SU-DHL-6 (cell line): ENCODE results near the gene DFFB.

ENCODE experiments used
- EZH2phosphoT487 ChIP-seq: fragments of 200-600 bp; sonication (generic), shearing (Covaris generic); conservative IDR thresholded peaks from 2 replicates; pipeline ENCODE4 v1.6.1; 2018; ENCODE audit warnings: mild to moderate bottlenecking, antibody characterized with exemption, low read length, moderate library complexity, mixed read lengths
- TF ChIP-seq, protein P1 (sequence below): fragments of 200-600 bp; sonication (generic); IDR thresholded peaks from one replicate; pipeline ENCODE4 v1.5.1; 2017; ENCODE audit warnings: antibody characterized with exemption, mild to moderate bottlenecking, low read length, moderate library complexity; ENCODE audit not compliant: insufficient read depth, poor library complexity, severe bottlenecking

DNA sequence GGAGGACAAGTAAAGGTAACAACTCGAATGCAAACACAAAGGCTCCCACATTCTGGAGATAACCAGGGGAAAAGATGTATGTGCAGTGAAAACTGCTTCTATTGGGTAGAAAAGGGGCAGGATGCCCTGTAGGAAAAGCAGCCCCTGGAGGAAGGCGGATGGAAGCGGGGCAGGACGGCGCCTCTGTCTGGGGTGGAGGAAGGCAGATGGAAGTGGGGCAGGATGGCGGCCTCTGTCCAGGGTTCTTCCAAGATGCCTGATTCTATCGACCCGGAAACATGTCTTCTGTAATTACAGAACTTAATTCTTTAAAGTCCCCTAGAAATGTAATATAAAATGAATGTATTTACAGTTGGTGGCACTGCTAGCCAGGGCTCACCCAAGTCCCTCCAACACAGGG, 37.0 kb upstream of the DFFB start:
- TF ChIP-seq, protein P1, sequence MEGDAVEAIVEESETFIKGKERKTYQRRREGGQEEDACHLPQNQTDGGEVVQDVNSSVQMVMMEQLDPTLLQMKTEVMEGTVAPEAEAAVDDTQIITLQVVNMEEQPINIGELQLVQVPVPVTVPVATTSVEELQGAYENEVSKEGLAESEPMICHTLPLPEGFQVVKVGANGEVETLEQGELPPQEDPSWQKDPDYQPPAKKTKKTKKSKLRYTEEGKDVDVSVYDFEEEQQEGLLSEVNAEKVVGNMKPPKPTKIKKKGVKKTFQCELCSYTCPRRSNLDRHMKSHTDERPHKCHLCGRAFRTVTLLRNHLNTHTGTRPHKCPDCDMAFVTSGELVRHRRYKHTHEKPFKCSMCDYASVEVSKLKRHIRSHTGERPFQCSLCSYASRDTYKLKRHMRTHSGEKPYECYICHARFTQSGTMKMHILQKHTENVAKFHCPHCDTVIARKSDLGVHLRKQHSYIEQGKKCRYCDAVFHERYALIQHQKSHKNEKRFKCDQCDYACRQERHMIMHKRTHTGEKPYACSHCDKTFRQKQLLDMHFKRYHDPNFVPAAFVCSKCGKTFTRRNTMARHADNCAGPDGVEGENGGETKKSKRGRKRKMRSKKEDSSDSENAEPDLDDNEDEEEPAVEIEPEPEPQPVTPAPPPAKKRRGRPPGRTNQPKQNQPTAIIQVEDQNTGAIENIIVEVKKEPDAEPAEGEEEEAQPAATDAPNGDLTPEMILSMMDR = no peak
- no peak for TF ChIP-seq EZH2phosphoT487
